Neural progenitor cell (in vitro differentiated cells): ENCODE measurements around the gene CISD3. TPM values are rescaled to one million over a fixed set of nuclear protein-coding genes. Genes with fewer than 3 reads are reported as not detected.

Experiments
- DNase-seq: peaks from one replicate; pipeline ENCODE4 v3.0.0-alpha.2; 2016; ENCODE audit warnings: low spot score
- H2AFZ ChIP-seq: fragments of 200-600 bp; sonication (generic); replicated peaks from 2 replicates; pipeline ENCODE4 v1.6.1; 2016; ENCODE audit warnings: antibody characterized with exemption
- H3F3A ChIP-seq: fragments of 200-600 bp; sonication (generic); 2 replicates; pipeline ENCODE4 v1.6.1; 2016; ENCODE audit warnings: antibody characterized with exemption, low read depth
- H3K27ac ChIP-seq: fragments of 200-600 bp; sonication (generic); 2 replicates; pipeline ENCODE4 v1.5.1; 2016; ENCODE audit warnings: mild to moderate bottlenecking
- H3K27me3 ChIP-seq: fragments of 200-600 bp; sonication (generic); 2 replicates; pipeline ENCODE4 v1.6.1; 2016; ENCODE audit warnings: mild to moderate bottlenecking, moderate library complexity
- H3K36me3 ChIP-seq: fragments of 200-600 bp; sonication (generic); 2 replicates; pipeline ENCODE4 v1.5.1; 2016
- H3K4me1 ChIP-seq: fragments of 200-600 bp; sonication (generic); 2 replicates; pipeline ENCODE4 v1.6.1; 2016; ENCODE audit warnings: mixed run types
- H3K4me2 ChIP-seq: fragments of 200-600 bp; sonication (generic); 2 replicates; pipeline ENCODE4 v1.6.1; 2016
- H3K4me3 ChIP-seq: fragments of 200-600 bp; sonication (generic); 2 replicates; pipeline ENCODE4 v1.5.1; 2016
- H3K79me2 ChIP-seq: fragments of 200-600 bp; sonication (generic); 2 replicates; pipeline ENCODE4 v1.6.1; 2016; ENCODE audit warnings: low read depth
- H3K9ac ChIP-seq: fragments of 200-600 bp; sonication (generic); 2 replicates; pipeline ENCODE4 v1.6.1; 2016
- H3K9me3 ChIP-seq: fragments of 200-600 bp; sonication (generic); 2 replicates; pipeline ENCODE4 v1.5.1; 2016; ENCODE audit warnings: low read depth
- H4K20me1 ChIP-seq: fragments of 200-600 bp; sonication (generic); 2 replicates; pipeline ENCODE4 v1.6.1; 2016; ENCODE audit warnings: low read depth
- H3K27ac Mint-ChIP-seq: 3 replicates; pipeline ENCODE4 v1.8.0; 2021; ENCODE audit warnings: mixed read lengths
- H3K27me3 Mint-ChIP-seq: 2 replicates; pipeline ENCODE4 v1.8.0; 2022; ENCODE audit warnings: low read depth, mild to moderate bottlenecking, inconsistent platforms, moderate library complexity, mixed read lengths; ENCODE audit not compliant: insufficient read depth
- H3K36me3 Mint-ChIP-seq: 3 replicates; pipeline ENCODE4 v1.8.0; 2021; ENCODE audit warnings: mixed read lengths
- H3K4me1 Mint-ChIP-seq: 3 replicates; pipeline ENCODE4 v1.8.0; 2021; ENCODE audit warnings: mixed read lengths
- H3K4me3 Mint-ChIP-seq: 3 replicates; pipeline ENCODE4 v1.8.0; 2021; ENCODE audit warnings: mild to moderate bottlenecking, moderate library complexity, mixed read lengths
- H3K9me3 Mint-ChIP-seq: 3 replicates; pipeline ENCODE4 v1.8.0; 2020; ENCODE audit warnings: mixed read lengths
- CTCF ChIP-seq: fragments of 200-600 bp; sonication (generic); IDR thresholded peaks from 2 replicates; pipeline ENCODE4 v1.5.1; 2017; ENCODE audit warnings: antibody characterized with exemption, mild to moderate bottlenecking
- EZH2 ChIP-seq: fragments of 200-600 bp; sonication (generic); IDR thresholded peaks from 2 replicates; pipeline ENCODE4 v1.6.1; 2017; ENCODE audit warnings: antibody characterized with exemption, mild to moderate bottlenecking, moderate library complexity
- EZH2phosphoT487 ChIP-seq: fragments of 200-600 bp; sonication (generic); IDR thresholded peaks from 2 replicates; pipeline ENCODE4 v1.6.1; 2017; ENCODE audit warnings: antibody characterized with exemption
- total RNA-seq: library from RNA; depleted of rRNA; stranded (reverse); fragments of >200 nt; gene quantifications from 2 replicates; pipeline ENCODE4 v1.2.3, GENCODE V29; 2015; ENCODE audit warnings: low replicate concordance

The CISD3 gene, protein sequence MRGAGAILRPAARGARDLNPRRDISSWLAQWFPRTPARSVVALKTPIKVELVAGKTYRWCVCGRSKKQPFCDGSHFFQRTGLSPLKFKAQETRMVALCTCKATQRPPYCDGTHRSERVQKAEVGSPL
- 0.60 and 1.0 TPM in 2 replicates for total RNA-seq

GRCh38 chr17:38729886-38730525 is at the start of gene CISD3:
Gene CISD3, plus strand, starts transcription at chr17:38730341. Its CDS starts 18 bp downstream, at chr17:38730359.
- no peaks in the 10 kb centered on the region for H3K9me3 Mint-ChIP-seq
- peak; percentile 96 for DNase-seq
- Histone ChIP-seq H3K4me1 (peaks cover 5% of the 10 kb centered on the region), H3K4me3 (peak within 1 kb of the TSS; percentile 62), H3K79me2 (no peaks in the 10 kb centered on the region), H3K9me3 (no peaks in the 10 kb centered on the region), H3K9ac (peak within 1 kb of the TSS; percentile 38), H3K4me2 (peak within 1 kb of the TSS; percentile 93), H3F3A (peaks cover 39% of the 10 kb centered on the region), H3K27me3 (peaks cover 13% of the 10 kb centered on the region), H3K36me3 (no peaks in the 10 kb centered on the region), H3K27ac (no peak within 1 kb of the TSS), H2AFZ (peak within 1 kb of the TSS; percentile 50), H4K20me1 (peaks cover 47% of the 10 kb centered on the region)
- TF ChIP-seq EZH2 (no peak), CTCF (peak; percentile 62), EZH2phosphoT487 (no peak)
- peaks cover 13% of the 10 kb centered on the region for H3K36me3 Mint-ChIP-seq
- H3K4me1 Mint-ChIP-seq, result peaks cover 24% of the 10 kb centered on the region
- peak within 1 kb of the TSS; percentile 30 for H3K27ac Mint-ChIP-seq
- peak within 1 kb of the TSS; percentile 87 for H3K4me3 Mint-ChIP-seq
- peaks cover 10% of the 10 kb centered on the region for H3K27me3 Mint-ChIP-seq

DNA sequence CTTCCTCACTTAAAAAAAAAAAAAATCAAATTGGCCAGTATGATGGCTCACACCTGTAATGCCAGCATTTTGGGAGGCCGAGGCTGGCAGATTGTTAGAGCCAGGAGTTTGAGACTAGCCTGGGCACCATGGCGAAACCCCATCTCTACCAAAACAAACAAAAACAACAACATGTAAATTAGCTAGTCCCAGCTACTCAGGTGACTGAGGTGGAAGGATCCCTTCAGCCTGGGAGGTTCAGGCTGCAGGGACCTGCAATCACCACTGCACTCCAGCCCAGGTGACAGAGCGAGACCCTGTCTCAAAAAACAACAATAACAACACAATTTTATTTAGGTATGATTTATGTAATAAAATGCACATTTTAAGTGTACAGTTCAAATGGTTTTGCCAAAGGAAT is 49.0 kb upstream of the CISD3 start:
- Mint-ChIP-seq H3K36me3 (no peaks in the 10 kb centered on the region), H3K27me3 (peaks cover 17% of the 10 kb centered on the region), H3K4me3 (peak overlapping the region; percentile 50), H3K4me1 (peaks cover 6% of the 10 kb centered on the region), H3K27ac (no peak overlapping the region), H3K9me3 (no peaks in the 10 kb centered on the region)
- Histone ChIP-seq H3K4me1 (no peaks in the 10 kb centered on the region), H3K9me3 (no peaks in the 10 kb centered on the region), H3K9ac (no peak overlapping the region), H3K79me2 (no peaks in the 10 kb centered on the region), H2AFZ (no peak overlapping the region), H3K4me3 (no peak overlapping the region), H3K27ac (no peak overlapping the region), H3F3A (peaks cover 9% of the 10 kb centered on the region), H3K27me3 (peaks cover 39% of the 10 kb centered on the region), H3K36me3 (no peaks in the 10 kb centered on the region), H4K20me1 (no peaks in the 10 kb centered on the region), H3K4me2 (no peak overlapping the region)
- no peak for DNase-seq
- no peak for TF ChIP-seq EZH2
- no peak for TF ChIP-seq CTCF
- no peak for TF ChIP-seq EZH2phosphoT487

GRCh38 chr17:38685491-38685890 is 44.6 kb upstream of the CISD3 start:
- H3K36me3 ChIP-seq, result no peaks in the 10 kb centered on the region
- no peaks in the 10 kb centered on the region for H3K4me1 Mint-ChIP-seq
- no peak overlapping the region for H3K9ac ChIP-seq
- H3K79me2 ChIP-seq, result no peaks in the 10 kb centered on the region
- no peaks in the 10 kb centered on the region for H3K36me3 Mint-ChIP-seq
- H3K4me1 ChIP-seq, result no peaks in the 10 kb centered on the region
- no peak overlapping the region for H3K27ac ChIP-seq
- no peaks in the 10 kb centered on the region for H3K9me3 ChIP-seq
- TF ChIP-seq EZH2phosphoT487 (no peak), CTCF (no peak), EZH2 (no peak)
- no peak overlapping the region for H2AFZ ChIP-seq
- no peaks in the 10 kb centered on the region for H3K9me3 Mint-ChIP-seq
- peaks cover 3% of the 10 kb centered on the region for H3F3A ChIP-seq
- no peaks in the 10 kb centered on the region for H4K20me1 ChIP-seq
- H3K4me2 ChIP-seq, result no peak overlapping the region
- H3K27ac Mint-ChIP-seq, result peak overlapping the region; percentile 17
- peaks cover 6% of the 10 kb centered on the region for H3K27me3 Mint-ChIP-seq
- H3K27me3 ChIP-seq, result peaks cover 50% of the 10 kb centered on the region
- H3K4me3 ChIP-seq, result no peak overlapping the region
- no peak overlapping the region for H3K4me3 Mint-ChIP-seq
- DNase-seq, result no peak
